Activated naive CD8-positive, alpha-beta T cell treated with anti-CD3 and anti-CD28 coated beads for 36 hours (primary cell): ENCODE measurements around the gene INPP4A. TPM values are rescaled to one million over a fixed set of nuclear protein-coding genes. Genes with fewer than 3 reads are reported as not detected.
"Not testable (repeated sequence)": the region's sequence is repeated elsewhere in the genome, so short reads cannot be mapped to it uniquely, and the experiment has no call there.

Experiments
- DNase-seq: peaks from one replicate; pipeline ENCODE4 v3.0.0; 2021
- H3K27ac Mint-ChIP-seq: one replicate; pipeline ENCODE4 v1.8.0; 2022; ENCODE audit warnings: mild to moderate bottlenecking, moderate library complexity, mixed read lengths
- H3K27me3 Mint-ChIP-seq: one replicate; pipeline ENCODE4 v1.8.0; 2022; ENCODE audit warnings: mild to moderate bottlenecking, mixed read lengths
- H3K36me3 Mint-ChIP-seq: one replicate; pipeline ENCODE4 v1.8.0; 2021; ENCODE audit warnings: mild to moderate bottlenecking, mixed read lengths
- H3K4me1 Mint-ChIP-seq: one replicate; pipeline ENCODE4 v1.8.0; 2021; ENCODE audit warnings: mixed read lengths
- H3K4me3 Mint-ChIP-seq: one replicate; pipeline ENCODE4 v1.8.0; 2022; ENCODE audit warnings: mild to moderate bottlenecking, moderate library complexity, mixed read lengths
- H3K9me3 Mint-ChIP-seq: one replicate; pipeline ENCODE4 v1.8.0; 2022; ENCODE audit warnings: mixed read lengths
- total RNA-seq, 2 experiments: library from RNA; stranded (reverse); gene quantifications; one replicate each; pipeline ENCODE4 v1.2.3, GENCODE V29; 2021

Gene INPP4A
- total RNA-seq = 10 to 100 TPM; 31.6 to 31.9 TPM

- peak; percentile 80 for DNase-seq
- H3K27me3 Mint-ChIP-seq = no peaks in the 10 kb centered on the region
- H3K36me3 Mint-ChIP-seq = peaks cover 17% of the 10 kb centered on the region
- peak within 1 kb of the TSS; percentile 90 for H3K4me3 Mint-ChIP-seq
- H3K9me3 Mint-ChIP-seq = peaks cover 12% of the 10 kb centered on the region
- peaks cover 40% of the 10 kb centered on the region for H3K4me1 Mint-ChIP-seq
- H3K27ac Mint-ChIP-seq = peak within 1 kb of the TSS; percentile 88
Observed at GRCh38 chr2:98444436-98445176, at the start of gene INPP4A. Gene INPP4A (plus strand): TSS chr2:98444858. CDS start chr2:98520049, 75,191 bp downstream.

- no peaks in the 10 kb centered on the region for H3K36me3 Mint-ChIP-seq
- H3K9me3 Mint-ChIP-seq = no peaks in the 10 kb centered on the region
- H3K27ac Mint-ChIP-seq = no peak overlapping the region
Observed at GRCh38 chr2:98395977-98396376, 48.7 kb upstream of the INPP4A start.

GRCh38 chr2:98396745-98397355 is 47.8 kb upstream of the INPP4A start:
- Mint-ChIP-seq H3K27me3 (peaks cover 28% of the 10 kb centered on the region), H3K4me1 (no peaks in the 10 kb centered on the region), H3K4me3 (no peak overlapping the region), H3K36me3 (no peaks in the 10 kb centered on the region), H3K9me3 (no peaks in the 10 kb centered on the region), H3K27ac (no peak overlapping the region)
- DNase-seq = no peak

More at GRCh38 chr2:98395977-98396376, 48.7 kb upstream of the INPP4A start:
- Mint-ChIP-seq H3K4me3 (no peak overlapping the region), H3K4me1 (no peaks in the 10 kb centered on the region), H3K27me3 (peaks cover 21% of the 10 kb centered on the region)
- DNase-seq = no peak

- Mint-ChIP-seq H3K9me3 (no peaks in the 10 kb centered on the region), H3K36me3 (no peaks in the 10 kb centered on the region), H3K27me3 (peaks cover 29% of the 10 kb centered on the region), H3K27ac (no peak overlapping the region), H3K4me3 (no peak overlapping the region), H3K4me1 (no peaks in the 10 kb centered on the region)
- DNase-seq = no peak
Observed at GRCh38 chr2:98399140-98399539, 45.5 kb upstream of the INPP4A start.

DNA sequence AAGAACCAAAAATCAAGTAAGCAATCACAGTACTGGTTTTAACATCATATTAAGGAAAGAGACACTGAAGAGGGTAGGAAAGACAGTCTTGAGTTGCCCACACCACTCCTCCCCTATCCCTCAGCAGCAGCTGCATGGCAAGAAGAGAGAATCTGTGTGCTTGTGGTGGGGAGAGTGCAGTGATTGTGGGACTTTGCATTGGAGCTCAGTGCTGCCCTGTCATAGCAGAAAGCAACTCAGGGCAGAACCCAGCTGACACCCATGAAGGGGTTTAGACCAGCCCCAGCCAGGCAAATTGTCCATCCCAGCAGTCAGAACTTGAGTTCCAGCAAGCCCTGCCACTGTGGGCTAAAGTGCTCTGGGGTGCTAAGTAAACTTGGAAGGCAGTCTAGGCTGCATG is 40.8 kb upstream of the INPP4A start:
- Mint-ChIP-seq H3K4me3 (no peak overlapping the region), H3K36me3 (no peaks in the 10 kb centered on the region), H3K27me3 (peaks cover 8% of the 10 kb centered on the region), H3K9me3 (no peaks in the 10 kb centered on the region), H3K27ac (no peak overlapping the region), H3K4me1 (no peaks in the 10 kb centered on the region)
- no peak for DNase-seq

DNA sequence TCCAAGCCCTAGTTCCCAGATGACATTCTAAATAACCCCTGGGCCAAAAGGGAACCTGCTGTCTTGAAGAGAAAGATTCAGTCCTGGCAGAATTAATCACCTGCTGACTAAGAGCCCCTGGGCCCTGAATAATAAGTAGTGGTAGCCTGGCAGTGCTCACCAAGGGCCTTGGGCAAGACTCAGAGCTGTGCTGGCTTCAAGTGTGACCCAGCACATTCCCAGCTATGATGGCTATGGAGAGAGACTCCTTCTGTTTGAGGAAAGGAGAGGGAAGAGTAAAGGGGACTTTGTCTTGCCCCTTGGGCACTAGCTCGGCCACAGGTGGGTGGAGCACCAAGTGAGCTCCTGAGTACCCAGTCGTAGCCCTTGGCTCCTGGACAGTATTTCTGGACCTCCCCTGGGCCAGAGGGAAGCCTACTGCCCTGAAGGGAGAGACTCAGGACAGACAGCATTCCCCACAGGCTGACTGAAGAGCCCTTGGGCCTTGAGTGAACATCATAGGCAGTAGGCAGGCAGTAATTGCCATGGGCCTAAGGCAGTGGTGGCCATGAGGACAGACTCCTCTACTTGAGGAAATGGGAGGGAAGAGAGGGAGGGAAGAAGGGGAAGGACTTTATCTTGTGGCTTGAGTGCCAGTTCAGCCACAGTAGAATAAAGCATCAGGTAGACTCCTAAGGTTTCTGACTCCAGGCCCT is 40.0 kb upstream of the INPP4A start:
- Mint-ChIP-seq H3K9me3 (no peaks in the 10 kb centered on the region), H3K27ac (no peak overlapping the region), H3K4me1 (no peaks in the 10 kb centered on the region), H3K4me3 (no peak overlapping the region), H3K27me3 (peaks cover 8% of the 10 kb centered on the region), H3K36me3 (no peaks in the 10 kb centered on the region)
- DNase-seq = no peak

- Mint-ChIP-seq H3K4me1 (no peaks in the 10 kb centered on the region), H3K4me3 (no peak overlapping the region), H3K27ac (no peak overlapping the region), H3K9me3 (no peaks in the 10 kb centered on the region), H3K36me3 (no peaks in the 10 kb centered on the region), H3K27me3 (peaks cover 8% of the 10 kb centered on the region)
- DNase-seq = no peak
Observed at GRCh38 chr2:98405301-98405700, 39.4 kb upstream of the INPP4A start.

GRCh38 chr2:98408155-98408554 is 36.5 kb upstream of the INPP4A start:
- Mint-ChIP-seq H3K27me3 (no peaks in the 10 kb centered on the region), H3K4me1 (peaks cover 7% of the 10 kb centered on the region), H3K36me3 (no peaks in the 10 kb centered on the region), H3K4me3 (no peak overlapping the region), H3K27ac (no peak overlapping the region), H3K9me3 (no peaks in the 10 kb centered on the region)
- DNase-seq = no peak

GRCh38 chr2:98412751-98413458 is 31.8 kb upstream of the INPP4A start:
- no peak overlapping the region for H3K27ac Mint-ChIP-seq
- H3K27me3 Mint-ChIP-seq = no peaks in the 10 kb centered on the region
- H3K4me1 Mint-ChIP-seq = peaks cover 18% of the 10 kb centered on the region
- no peaks in the 10 kb centered on the region for H3K36me3 Mint-ChIP-seq
- peaks cover 3% of the 10 kb centered on the region for H3K9me3 Mint-ChIP-seq
- H3K4me3 Mint-ChIP-seq = no peak overlapping the region
- peak; percentile 40 for DNase-seq

- not testable (repeated sequence) for H3K36me3 Mint-ChIP-seq, H3K27ac Mint-ChIP-seq, H3K27me3 Mint-ChIP-seq, H3K4me3 Mint-ChIP-seq, H3K9me3 Mint-ChIP-seq, DNase-seq
- H3K4me1 Mint-ChIP-seq = peaks cover 18% of the 10 kb centered on the region
Observed at GRCh38 chr2:98414246-98414645, 30.4 kb upstream of the INPP4A start.

DNA sequence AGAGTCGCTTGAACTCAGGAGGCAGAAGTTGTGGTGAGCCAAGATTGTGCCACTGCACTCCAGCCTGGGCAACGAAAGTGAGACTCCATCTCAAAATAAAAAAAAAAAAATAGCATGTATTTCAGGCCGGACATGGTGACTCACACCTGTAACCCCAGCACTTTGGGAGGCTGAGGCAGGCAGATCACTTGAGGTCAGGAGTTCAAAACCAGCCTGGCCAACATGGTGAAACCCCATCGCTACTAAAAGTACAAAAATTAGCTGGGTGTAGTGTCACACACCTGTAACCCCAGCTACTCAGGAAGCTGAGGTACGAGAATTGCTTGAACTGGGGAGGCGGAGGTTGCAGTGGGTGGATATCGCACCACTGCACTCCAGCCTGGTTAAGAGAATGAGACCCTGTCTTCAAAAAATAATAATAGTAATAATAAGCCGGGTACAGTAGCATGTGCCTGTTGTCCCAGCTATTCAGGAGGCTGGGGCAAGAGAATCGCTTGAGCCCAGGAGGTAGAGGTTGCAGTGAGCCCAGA is 28.9 kb upstream of the INPP4A start:
- H3K27ac Mint-ChIP-seq, H3K27me3 Mint-ChIP-seq, DNase-seq, H3K9me3 Mint-ChIP-seq, H3K36me3 Mint-ChIP-seq, H3K4me3 Mint-ChIP-seq: not testable (repeated sequence)
- peaks cover 18% of the 10 kb centered on the region for H3K4me1 Mint-ChIP-seq

DNA sequence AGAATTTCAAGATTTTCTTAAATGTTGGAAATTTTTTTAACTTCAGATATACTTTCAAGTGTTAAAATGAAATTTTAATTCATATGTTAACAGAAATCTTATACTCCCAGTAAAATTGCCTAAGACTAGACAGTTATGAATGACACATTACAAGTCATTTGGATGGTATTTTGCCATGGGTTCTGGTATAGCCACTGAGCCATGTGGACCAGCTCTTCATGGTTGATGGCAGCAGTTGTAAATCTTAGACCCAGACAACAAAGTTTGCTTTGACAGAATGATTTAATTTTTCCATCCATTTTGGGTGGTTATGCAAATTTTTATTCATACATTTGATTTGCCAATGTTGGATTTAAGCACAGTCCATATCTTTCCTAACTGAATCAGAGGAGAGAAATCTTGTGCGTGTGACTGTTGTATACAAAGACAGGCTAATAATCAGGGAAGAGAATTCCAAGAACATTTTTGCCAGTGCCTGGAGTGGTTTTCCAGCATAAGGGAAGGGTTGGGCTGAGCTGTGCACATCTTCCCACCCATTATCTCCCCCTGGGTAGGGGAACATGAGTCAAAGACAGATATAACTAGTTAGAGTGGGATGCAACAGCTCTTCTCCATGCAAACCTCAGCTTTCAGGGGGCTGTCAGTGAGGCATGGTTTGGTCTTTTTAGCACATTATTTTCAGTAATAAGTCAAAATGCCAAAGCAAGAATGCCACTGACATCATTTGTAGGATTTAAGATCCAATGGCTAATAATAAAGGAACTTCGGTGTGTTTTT is 28.1 kb upstream of the INPP4A start:
- no peaks in the 10 kb centered on the region for H3K36me3 Mint-ChIP-seq
- DNase-seq = no peak
- peaks cover 3% of the 10 kb centered on the region for H3K9me3 Mint-ChIP-seq
- no peaks in the 10 kb centered on the region for H3K27me3 Mint-ChIP-seq
- peaks cover 18% of the 10 kb centered on the region for H3K4me1 Mint-ChIP-seq
- H3K27ac Mint-ChIP-seq = no peak overlapping the region
- H3K4me3 Mint-ChIP-seq = no peak overlapping the region

DNA sequence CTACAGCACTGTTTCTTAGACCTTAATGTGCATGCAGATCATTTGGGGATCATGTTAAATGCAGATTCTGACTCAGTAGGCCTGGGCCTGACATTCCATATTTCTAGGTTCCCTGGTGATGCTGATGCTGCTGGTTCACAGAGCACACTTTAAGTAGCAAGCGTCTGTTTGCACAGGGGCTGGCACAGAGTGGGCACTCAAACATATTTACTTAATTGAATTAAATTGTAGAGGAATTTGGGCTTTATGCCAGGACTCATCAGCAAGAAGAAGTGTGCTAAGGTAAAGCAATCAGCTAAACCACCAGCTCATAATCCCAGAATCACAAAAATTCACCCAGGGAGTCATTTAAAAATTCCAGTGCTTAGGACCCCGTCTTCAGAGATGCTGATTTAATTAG is 25.1 kb upstream of the INPP4A start:
- Mint-ChIP-seq H3K4me3 (no peak overlapping the region), H3K27me3 (no peaks in the 10 kb centered on the region), H3K9me3 (peaks cover 12% of the 10 kb centered on the region), H3K27ac (no peak overlapping the region), H3K36me3 (peaks cover 7% of the 10 kb centered on the region), H3K4me1 (peaks cover 10% of the 10 kb centered on the region)
- DNase-seq = no peak

DNA sequence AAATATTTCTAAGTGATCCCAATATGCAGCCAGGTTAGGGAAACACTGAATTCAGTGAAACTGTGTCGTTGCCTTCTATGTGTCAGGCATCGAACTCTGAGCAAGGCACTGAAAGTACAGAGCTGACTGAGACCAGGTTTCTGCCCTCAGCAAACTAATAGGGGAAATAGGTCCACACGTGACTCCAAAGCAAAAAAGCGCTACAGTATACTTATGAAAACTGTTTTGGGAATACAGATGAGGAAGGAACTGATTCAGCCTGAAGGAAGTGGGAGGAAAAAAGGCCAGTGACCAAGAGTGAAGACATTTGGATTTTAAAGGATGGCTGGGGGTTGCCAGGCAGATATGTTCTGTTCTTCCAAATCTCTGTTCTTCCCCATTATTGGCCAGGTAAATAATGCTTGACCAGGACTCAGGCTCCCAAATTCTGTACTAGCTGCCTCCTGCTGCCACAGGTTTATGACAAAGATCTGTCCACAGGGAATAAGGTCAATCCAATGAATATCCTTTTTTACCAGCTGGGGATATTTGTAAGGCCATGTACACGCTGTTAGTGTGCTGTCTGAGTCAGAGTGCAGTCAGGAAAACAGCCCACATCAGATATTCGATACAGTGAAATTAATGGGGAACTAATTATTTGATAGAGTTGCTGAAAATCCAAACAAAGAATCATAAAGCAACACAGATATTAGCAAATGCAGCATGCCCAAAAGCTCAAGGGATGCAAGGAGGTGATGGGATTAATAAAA is 24.5 kb upstream of the INPP4A start:
- Mint-ChIP-seq H3K27ac (no peak overlapping the region), H3K4me1 (peaks cover 10% of the 10 kb centered on the region), H3K4me3 (no peak overlapping the region), H3K27me3 (no peaks in the 10 kb centered on the region), H3K9me3 (peaks cover 12% of the 10 kb centered on the region), H3K36me3 (peaks cover 7% of the 10 kb centered on the region)
- DNase-seq = no peak
